Measurements from ENCODE around the gene SMYD4. TPM values are rescaled to one million over a fixed set of nuclear protein-coding genes. Genes with fewer than 3 reads are reported as not detected.

SMYD4 gene
- total and polyA plus RNA-seq, 8 donors, result 4.0 to 8.9 (median 5.7) TPM

DNA sequence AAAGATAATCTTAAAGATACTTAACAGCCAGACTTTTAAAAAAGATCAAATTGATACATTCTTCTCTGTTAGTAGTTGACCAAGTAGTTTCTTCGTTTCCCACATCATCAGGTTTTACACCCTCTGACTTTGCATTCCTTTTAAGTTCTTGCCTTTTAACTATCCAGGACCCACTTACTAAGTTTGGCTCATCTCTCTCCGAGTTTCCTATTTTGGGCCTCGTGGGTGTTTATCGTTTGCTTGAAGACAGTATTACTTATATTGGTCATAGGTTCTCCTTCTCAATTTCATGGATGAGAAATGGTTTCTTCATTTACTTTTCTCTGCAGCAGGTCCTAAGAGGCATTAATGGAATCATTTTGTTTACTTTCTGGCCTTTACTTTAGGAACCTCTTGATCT is 43.3 kb upstream of the SMYD4 start:
- intact Hi-C loops (cut with DNase I), result loop anchor here in 1 of 3 donors (10.0 kb wide), 1 partner anchor 148 kb away; the partner anchor contains the start of gene WDR81
- no peak for ATAC-seq
- TF ChIP-seq, protein P1, sequence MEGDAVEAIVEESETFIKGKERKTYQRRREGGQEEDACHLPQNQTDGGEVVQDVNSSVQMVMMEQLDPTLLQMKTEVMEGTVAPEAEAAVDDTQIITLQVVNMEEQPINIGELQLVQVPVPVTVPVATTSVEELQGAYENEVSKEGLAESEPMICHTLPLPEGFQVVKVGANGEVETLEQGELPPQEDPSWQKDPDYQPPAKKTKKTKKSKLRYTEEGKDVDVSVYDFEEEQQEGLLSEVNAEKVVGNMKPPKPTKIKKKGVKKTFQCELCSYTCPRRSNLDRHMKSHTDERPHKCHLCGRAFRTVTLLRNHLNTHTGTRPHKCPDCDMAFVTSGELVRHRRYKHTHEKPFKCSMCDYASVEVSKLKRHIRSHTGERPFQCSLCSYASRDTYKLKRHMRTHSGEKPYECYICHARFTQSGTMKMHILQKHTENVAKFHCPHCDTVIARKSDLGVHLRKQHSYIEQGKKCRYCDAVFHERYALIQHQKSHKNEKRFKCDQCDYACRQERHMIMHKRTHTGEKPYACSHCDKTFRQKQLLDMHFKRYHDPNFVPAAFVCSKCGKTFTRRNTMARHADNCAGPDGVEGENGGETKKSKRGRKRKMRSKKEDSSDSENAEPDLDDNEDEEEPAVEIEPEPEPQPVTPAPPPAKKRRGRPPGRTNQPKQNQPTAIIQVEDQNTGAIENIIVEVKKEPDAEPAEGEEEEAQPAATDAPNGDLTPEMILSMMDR (IDR thresholded peaks at IDR 0.05), result no peak
- no peak for DNase-seq
- FAIRE-seq, result no peak
- Histone ChIP-seq H3K36me3 (peaks cover 0 to 19% (median 8%) of the 10 kb centered on the region in 3 donors), H3K4me3 (no peak overlapping the region), H3K27me3 (no peaks in the 10 kb centered on the region), H3K4me1 (no peaks in the 10 kb centered on the region), H3K27ac (no peak overlapping the region), H3K9me3 (no peaks in the 10 kb centered on the region)
- 91% methylated on average over 4 of the region's 4 CpGs for WGBS, 2 donors

DNA sequence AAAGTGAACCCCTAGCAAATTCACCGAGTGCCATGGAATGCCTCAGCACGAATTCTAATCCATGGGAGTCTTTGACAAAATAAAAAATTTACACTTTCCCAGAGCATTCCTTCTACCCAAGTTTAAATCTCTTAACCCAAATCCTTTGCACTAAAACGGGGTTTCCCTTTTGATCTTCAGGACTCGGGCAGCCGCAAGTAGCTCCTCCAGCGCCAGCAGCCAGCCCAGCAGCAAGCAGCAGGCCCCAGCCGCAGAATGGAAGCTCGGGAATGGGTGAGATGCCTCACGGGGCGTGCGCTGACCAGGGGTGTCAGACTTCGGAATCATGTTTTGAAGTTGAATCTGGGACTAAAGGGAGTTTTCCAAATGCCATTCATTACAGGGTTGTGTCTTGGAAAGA is 42.6 kb upstream of the SMYD4 start:
- Histone ChIP-seq H3K36me3 (peaks cover 0 to 12% (median 8%) of the 10 kb centered on the region in 3 donors), H3K9me3 (no peaks in the 10 kb centered on the region), H3K4me1 (no peaks in the 10 kb centered on the region), H3K4me3 (no peak overlapping the region), H3K27ac (no peak overlapping the region), H3K27me3 (no peaks in the 10 kb centered on the region)
- TF ChIP-seq, protein P1 (IDR thresholded peaks at IDR 0.05), result no peak
- DNase-seq (no peak), FAIRE-seq (no peak), ATAC-seq (no peak)
- intact Hi-C loops (cut with DNase I), result loop anchor here in 1 of 3 donors (10.0 kb wide), 1 partner anchor 147 kb away; the partner anchor contains the start of gene WDR81
- 93% methylated on average over 12 of the region's 12 CpGs for WGBS, 2 donors

DNA sequence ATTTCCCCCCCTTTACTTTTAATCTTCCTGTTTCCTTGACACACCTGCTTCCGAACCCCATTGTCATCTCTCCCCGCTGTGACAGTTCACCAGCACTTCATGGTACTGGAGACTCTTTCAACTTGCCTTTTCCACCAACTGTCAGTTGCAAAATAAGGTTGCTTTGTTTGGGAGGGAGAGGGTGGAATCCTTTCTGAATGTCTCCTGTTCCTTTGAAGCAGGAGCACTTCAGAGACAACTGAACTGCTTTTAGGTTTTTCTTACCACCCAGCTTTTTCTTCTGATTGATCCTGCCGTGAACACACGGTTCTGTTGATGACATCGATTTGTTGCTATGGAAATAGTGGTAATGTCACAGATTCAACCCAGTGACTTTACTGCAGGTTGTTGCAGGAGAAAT is 42.1 kb upstream of the SMYD4 start:
- FAIRE-seq (no peak), DNase-seq (no peak), ATAC-seq (no peak)
- H3K27me3 ChIP-seq, result no peaks in the 10 kb centered on the region
- 82 to 84% methylated on average over 5 of the region's 5 CpGs for WGBS, 2 donors
- no peak overlapping the region for H3K4me3 ChIP-seq
- H3K27ac ChIP-seq, result no peak overlapping the region
- no peaks in the 10 kb centered on the region for H3K9me3 ChIP-seq
- TF ChIP-seq, protein P1 (IDR thresholded peaks at IDR 0.05), result no peak
- intact Hi-C loops (cut with DNase I), result loop anchor here in 1 of 3 donors (10.0 kb wide), 1 partner anchor 147 kb away; the partner anchor contains the start of gene WDR81
- peaks cover 0 to 12% (median 4%) of the 10 kb centered on the region in 3 donors for H3K36me3 ChIP-seq
- no peaks in the 10 kb centered on the region for H3K4me1 ChIP-seq

DNA sequence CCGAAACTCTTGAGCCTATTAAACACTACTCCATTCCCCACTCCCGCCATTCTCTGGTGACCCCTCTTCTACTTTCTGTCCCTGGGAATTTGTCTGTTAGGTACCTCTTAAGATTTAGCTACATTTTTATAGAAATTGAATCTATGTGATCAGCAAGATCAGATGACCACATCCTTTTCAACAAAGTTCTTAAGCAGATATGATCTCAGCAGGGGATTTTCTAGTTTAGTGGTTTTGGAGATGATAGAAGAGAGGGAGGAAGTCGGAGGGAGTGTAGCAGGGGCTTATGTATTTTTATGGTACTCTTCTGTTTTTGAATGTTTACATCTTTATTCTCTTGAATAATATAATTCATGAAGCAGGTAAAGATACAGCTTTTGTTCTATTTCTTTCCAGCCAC is 40.9 kb upstream of the SMYD4 start:
- H3K9me3 ChIP-seq, result no peaks in the 10 kb centered on the region
- 74 to 84% methylated on average over 3 of the region's 3 CpGs for WGBS, 2 donors
- H3K4me1 ChIP-seq, result no peaks in the 10 kb centered on the region
- H3K4me3 ChIP-seq, result no peak overlapping the region
- ATAC-seq (no peak), DNase-seq (no peak), FAIRE-seq (no peak)
- intact Hi-C loops (cut with DNase I), result loop anchor here in 1 of 3 donors (10.0 kb wide), 1 partner anchor 146 kb away; the partner anchor contains the start of gene WDR81
- H3K36me3 ChIP-seq, result peaks cover 0 to 9% (median 2%) of the 10 kb centered on the region in 3 donors
- TF ChIP-seq, protein P1 (IDR thresholded peaks at IDR 0.05), result no peak
- no peaks in the 10 kb centered on the region for H3K27me3 ChIP-seq
- no peak overlapping the region for H3K27ac ChIP-seq

DNA sequence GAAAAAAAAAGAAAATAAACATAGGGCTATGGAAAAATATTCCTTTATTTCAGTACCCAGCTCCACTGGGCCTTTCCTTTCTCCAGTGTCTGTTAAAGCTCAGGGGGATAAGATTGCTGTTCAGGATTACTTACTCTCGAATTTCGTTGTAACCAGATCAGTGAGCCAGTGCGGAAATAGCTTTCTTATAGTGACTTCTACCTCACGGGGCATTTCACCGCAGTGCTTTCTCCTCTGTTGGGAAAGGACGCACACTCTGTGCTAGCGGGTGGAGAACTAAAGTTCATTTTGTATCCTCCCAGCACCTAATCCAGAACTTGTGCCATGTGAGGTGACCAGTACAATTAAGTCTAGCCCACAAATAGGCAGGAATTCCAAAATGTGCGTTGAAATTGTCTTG is 38.4 kb upstream of the SMYD4 start:
- TF ChIP-seq, protein P1 (IDR thresholded peaks at IDR 0.05), result no peak
- intact Hi-C loops (cut with DNase I), result loop anchor here in 1 of 3 donors (10.0 kb wide), 1 partner anchor 143 kb away; the partner anchor contains the start of gene WDR81
- Histone ChIP-seq H3K9me3 (no peaks in the 10 kb centered on the region), H3K4me1 (no peaks in the 10 kb centered on the region), H3K4me3 (no peak overlapping the region), H3K27ac (no peak overlapping the region), H3K27me3 (no peaks in the 10 kb centered on the region), H3K36me3 (peaks cover 0 to 4% (median 0%) of the 10 kb centered on the region in 3 donors)
- 89 to 91% methylated on average over 8 of the region's 8 CpGs for WGBS, 2 donors
- FAIRE-seq, result no peak
- no peak for ATAC-seq
- DNase-seq, result no peak
